NCI-H1105 treated with DMSO at 0.1 percent for 48 hours (cell line): ENCODE measurements around the gene TAS1R1.
"Not testable (repeated sequence)": the region's sequence is repeated elsewhere in the genome, so short reads cannot be mapped to it uniquely, and the experiment has no call there.

Experiments used
- DNase-seq: peaks from one replicate; lab custom pipeline; 2025; lab: John Stamatoyannopoulos, UW

TAS1R1 gene

GRCh38 chr1:6588893-6589520 lies 33.9 kb downstream of the TAS1R1 start:
- no peak for DNase-seq

- no peak for DNase-seq
Observed at GRCh38 chr1:6590046-6590445, 34.9 kb downstream of the TAS1R1 start.

GRCh38 chr1:6591222-6591621 lies 36.1 kb downstream of the TAS1R1 start:
- no peak for DNase-seq

GRCh38 chr1:6591644-6592043 lies 36.5 kb downstream of the TAS1R1 start:
- no peak for DNase-seq

DNA sequence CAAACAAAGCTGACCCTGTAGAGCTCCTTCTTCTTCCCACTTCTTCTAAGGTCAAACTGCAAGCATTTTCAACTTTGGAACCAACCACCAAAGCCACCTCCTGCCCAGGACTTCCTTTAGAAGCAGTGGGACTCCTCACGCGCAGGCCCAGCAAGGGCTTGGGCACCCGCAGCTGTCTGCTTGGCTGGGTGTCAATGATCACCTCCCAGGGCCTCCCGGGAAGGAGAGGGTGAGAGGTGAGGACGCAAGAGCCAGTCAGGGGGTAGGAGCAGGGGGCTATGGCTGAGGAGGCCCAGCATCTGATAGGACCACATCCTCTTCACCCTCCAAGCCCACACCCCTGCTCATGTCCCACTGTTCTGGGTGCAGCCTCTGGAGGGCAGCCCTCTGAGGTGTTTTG lies 37.3 kb downstream of the TAS1R1 start:
- no peak for DNase-seq

GRCh38 chr1:6592865-6593593 lies 37.9 kb downstream of the TAS1R1 start:
- DNase-seq = no peak

- no peak for DNase-seq
Observed at GRCh38 chr1:6593810-6594209, 38.7 kb downstream of the TAS1R1 start.

DNA sequence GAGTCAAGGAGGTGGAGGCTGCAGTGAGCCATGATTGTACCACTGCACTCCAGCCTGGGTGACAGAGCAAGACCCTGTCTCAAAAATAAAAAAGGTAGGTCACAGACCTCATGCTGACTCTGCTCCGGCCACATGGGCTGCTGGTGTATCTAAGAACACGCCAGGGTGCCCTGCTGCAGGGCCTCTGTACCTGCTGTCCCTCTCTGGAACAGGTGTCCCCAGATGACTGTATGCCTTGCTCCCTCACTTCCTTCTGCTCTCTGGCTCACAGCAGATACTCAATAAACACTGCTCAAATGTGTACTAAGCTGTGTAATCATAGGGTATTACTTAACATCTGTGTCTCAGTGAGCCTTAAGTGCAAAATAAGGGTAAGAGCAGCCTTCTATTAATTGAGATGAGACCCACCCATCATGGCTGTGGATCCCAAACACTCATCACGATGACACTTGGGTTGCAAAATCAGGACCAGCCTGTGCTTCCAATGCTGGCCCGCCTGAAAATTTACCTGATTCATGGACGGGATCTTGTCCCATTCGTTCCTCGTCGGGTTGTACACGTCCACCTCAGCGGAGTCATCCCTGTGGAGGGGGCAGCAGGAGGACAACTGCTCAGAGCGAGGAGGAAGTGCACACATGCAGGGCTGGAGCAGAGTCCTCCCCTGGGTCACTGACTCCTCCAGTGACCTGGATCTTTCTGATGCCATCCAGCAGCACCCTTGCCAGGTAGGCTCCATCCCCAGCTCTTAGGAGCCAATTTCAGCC lies 40.1 kb downstream of the TAS1R1 start:
- no peak for DNase-seq

- DNase-seq = no peak
Observed at GRCh38 chr1:6596351-6596750, 41.2 kb downstream of the TAS1R1 start.

DNA sequence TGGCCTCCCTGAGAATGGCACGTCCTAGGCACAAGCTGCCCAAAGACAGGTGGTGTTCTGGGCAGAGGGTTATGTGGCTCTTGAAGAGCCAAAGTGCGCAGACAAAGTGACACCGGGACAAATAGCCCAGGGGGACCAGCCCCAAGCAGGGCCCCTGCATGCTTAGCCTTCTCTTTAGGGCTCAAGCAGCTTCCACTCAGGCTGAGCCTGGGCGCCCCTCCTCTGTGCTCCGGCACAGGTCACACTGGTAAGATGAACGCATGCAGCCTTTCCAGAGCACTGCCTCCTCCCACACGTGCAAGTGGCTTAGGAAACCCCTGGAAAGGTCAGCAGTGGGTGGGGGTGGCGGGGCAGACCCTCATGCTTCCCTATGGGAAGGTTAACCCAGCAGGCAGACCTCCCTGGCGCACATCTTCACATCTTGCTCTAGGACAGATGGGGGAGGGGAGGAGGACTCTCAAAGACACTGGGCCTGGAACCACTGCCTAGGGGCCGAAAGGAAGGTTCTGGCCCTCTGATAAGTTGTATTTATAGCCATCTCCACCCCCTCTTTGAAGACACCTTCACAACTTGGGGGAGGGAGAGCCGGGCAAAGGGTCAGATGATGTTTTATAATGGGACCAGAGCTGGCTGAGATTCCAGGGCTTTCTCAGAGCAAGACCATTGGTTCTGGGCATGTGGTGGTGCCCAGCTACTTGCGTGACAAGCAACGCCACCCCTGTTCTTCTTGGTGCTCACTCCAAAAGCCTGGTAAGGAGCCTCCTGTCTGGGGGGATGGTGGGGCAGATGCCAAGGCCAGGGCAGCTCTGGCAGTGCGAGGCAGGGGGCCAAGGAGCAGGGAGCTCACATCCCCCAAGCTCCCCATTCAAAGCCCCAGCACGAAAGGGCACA lies 42.0 kb downstream of the TAS1R1 start:
- no peak for DNase-seq

- DNase-seq = no peak
Observed at GRCh38 chr1:6597777-6598131, 42.6 kb downstream of the TAS1R1 start.

DNA sequence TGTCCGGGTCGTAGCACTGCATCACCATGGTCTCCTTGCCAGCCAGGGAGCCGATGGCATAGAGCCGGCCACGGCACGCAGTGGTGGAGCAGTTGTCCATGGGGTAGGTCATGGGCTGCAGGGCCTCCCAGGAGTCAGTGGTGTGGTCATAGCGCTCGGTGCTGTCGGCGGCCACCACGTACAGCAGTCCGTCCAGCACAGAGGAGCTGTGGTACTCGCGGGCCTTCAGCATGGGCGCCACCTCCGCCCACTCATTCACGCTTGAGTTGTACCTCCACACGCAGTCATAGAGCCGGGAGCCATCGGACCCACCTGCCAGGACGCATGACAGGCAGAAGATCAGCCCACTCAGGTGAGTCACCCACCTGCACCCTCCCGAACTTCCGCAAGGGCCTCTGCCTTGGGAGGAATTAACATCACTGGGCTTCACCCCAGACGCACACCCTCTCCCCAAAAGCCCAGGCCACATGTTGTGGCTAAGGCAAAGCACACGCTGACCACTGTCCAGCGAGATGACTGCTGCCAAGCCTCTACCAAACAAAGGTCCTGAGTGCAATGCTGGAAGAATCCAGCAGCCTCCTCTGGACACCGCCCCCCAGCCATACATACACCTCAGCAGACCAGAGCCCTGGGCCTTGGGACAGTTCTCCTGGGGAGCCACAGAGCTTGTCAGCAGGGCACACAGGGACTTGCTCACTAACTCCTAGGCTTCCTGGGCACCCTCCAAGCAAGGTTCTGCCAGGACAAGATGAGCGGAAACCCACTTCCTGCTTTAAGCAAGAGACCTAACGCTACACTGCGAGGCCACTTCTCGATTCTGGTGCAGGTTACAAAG lies 44.3 kb downstream of the TAS1R1 start:
- DNase-seq = no peak

DNA sequence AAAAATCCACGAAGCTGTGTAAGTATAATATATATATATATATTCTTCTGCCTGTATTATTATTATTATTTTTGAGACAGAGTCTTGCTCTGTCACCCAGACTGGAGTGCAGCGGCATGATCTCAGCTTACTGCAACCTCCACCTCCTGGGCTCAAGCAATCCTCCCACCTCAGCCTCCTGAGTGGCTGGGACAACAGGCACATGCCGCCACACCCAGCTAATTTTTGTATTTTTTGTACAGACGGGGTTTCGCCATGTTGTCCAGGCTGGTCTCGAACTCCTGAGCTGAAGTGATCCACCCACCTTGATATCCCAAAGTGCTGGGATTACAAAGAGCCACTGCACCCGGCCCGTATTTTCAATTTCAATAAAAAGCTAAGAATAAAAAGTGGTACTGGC lies 44.9 kb downstream of the TAS1R1 start:
- not testable (repeated sequence) for DNase-seq

- no peak for DNase-seq
Observed at GRCh38 chr1:6600410-6601048, 45.4 kb downstream of the TAS1R1 start.

DNA sequence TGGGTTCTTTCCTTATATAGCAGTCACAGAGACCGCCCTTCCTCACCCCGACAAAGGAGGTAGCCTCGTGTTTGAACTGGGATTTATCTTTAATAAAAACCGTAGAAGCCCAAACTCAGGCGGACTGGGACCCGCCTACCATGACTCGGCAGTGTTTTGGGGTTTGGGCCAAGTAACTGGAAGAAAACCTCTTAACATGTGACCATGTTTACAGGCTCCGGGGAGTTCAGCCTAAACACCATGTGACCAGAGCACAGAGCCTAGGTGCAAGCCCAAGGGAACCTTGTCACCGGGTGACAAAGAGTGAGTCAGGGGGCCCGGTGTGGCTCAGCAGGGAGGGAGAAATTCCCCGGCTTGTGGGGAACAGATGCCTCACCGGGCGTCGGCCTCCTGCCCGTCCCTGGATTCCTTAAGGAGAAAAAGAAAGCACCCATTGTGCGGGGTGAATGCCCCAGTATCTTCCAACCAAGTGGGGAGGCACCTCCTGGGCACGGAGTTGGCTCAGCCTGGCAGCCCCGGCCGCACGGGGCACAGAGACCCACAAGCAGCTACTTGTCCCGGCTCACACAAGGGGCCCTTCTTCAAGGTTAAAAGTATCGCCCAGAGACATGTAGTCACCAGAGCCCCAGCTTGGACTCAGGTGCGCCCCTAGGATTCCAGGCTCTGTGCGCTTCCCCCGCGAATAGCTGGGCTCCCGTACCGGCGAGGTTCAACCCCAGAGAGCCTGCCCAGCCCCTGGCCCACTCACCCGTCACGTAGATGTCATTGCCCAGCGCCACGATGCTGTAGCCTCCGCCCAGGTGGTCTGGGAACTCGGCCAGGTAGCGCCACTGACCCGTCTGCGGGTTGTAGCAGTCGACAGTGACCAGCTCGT lies 46.2 kb downstream of the TAS1R1 start:
- DNase-seq = peak; percentile 42

GRCh38 chr1:6601923-6602668 lies 47.0 kb downstream of the TAS1R1 start:
- peak; percentile 26 for DNase-seq

GRCh38 chr1:6602669-6603237 lies 47.6 kb downstream of the TAS1R1 start, which contains the start of gene KLHL21:
Gene KLHL21, minus strand, starts transcription at chr1:6602869. Its CDS starts 52 bp downstream, at chr1:6602817.
- DNase-seq = peak; percentile 57

DNA sequence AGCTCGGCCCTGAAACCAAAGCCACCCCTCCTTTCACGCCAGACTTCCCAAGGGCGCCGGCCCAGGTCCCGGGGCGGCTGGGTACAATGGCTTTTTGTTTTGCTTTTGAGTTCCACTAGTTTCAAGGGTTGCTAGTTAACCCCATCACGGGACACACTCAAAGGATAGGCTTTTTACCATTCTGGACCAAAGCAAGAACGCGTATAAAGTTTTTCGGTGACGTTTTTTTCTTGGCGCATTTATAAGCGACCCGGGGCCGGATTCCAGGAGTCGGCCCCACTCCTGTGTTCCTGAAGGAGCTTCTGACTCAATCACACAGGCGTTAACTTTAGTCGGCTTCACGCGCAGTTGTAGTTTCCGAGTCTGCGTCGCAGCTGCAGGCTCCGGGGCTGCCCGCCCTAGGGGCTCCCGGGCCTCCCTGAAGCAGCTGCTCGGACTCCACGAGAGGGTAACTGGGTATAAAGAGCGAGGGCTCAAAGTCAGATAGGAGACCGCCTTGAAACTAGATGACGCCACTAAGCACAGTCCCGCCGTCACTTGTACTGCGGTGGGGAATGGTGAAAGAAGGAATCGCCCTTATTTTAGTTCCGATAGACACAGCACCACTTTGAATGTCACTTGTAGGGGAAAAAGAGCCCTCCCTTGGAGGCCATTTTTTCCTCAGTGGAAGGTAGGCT lies 48.3 kb downstream of the TAS1R1 start:
- no peak for DNase-seq
